ENCODE results near the gene LDB2. TPM values are rescaled to one million over a fixed set of nuclear protein-coding genes. Genes with fewer than 3 reads are reported as not detected.

LDB2 gene
- polyA plus RNA-seq, 2 of the 4 experiments (the other 2 are of a cell fraction), result not detected

- TF ChIP-seq CHD4 (IDR thresholded peaks at IDR 0.05; ENCODE audit: borderline replicate concordance) (no peak), JUN (IDR thresholded peaks at IDR 0.05) (no peak), ZFP36 (IDR thresholded peaks at IDR 0.05; ENCODE audit: borderline replicate concordance, partially characterized antibody) (no peak), FOXS1 (CRISPR knock-in tag; IDR thresholded peaks at IDR 0.05) (no peak), PBX3 (IDR thresholded peaks at IDR 0.05) (no peak), SMC3 (IDR thresholded peaks at IDR 0.05) (no peak), RAD21 (conservative IDR thresholded peaks at IDR 0.05 in 1 of 2, IDR thresholded peaks at IDR 0.05 in 1 of 2) (no peak)
These were observed 17.6 kb upstream of the LDB2 start (continued) for GRCh38 chr4:16916031-16916430.

GRCh38 chr4:16914208-16914607, 15.8 kb upstream of the LDB2 start:
- no peak for TF ChIP-seq HOXB13 (CRISPR knock-in tag; IDR thresholded peaks at IDR 0.05; ENCODE audit: low read depth)
- no peak for TF ChIP-seq TP53 (CRISPR knock-in tag; IDR thresholded peaks at IDR 0.05)
- TF ChIP-seq POLR2AphosphoS2 (conservative IDR thresholded peaks at IDR 0.05; ENCODE audit: low read length), result no peak
- no peak for TF ChIP-seq CHD4 (IDR thresholded peaks at IDR 0.05; ENCODE audit: borderline replicate concordance)
- no peak for TF ChIP-seq BHLHE40 (IDR thresholded peaks at IDR 0.05; ENCODE audit: low read depth, low read length)
- TF ChIP-seq KDM5A (IDR thresholded peaks at IDR 0.05), result no peak
- POLR2A ChIA-PET, result no interaction called here
- ATAC-seq, result no peak
- H3K4me2 ChIP-seq, result no peak overlapping the region
- no peaks in the 10 kb centered on the region for H3K9me3 ChIP-seq
- DNase-seq (ENCODE audit: low read depth in 1 of 2, low spot score in 1 of 2), result no peak
- H3K4me3 ChIP-seq, result no peak overlapping the region
- H3K27ac ChIP-seq, result no peak overlapping the region
- CTCF ChIA-PET, result no interaction called here
- H3K4me1 ChIP-seq, result no peaks in the 10 kb centered on the region
- WGBS (ENCODE audit: missing lambda C conversion rate), result 0% methylated on average over 1 of the region's 1 CpG
- no peak for FAIRE-seq

GRCh38 chr4:16912896-16913295, 14.5 kb upstream of the LDB2 start:
- Histone ChIP-seq H3K4me1 (no peaks in the 10 kb centered on the region), H3K4me3 (no peak overlapping the region), H3K9me3 (no peaks in the 10 kb centered on the region), H3K27ac (no peak overlapping the region), H3K4me2 (no peak overlapping the region)
- WGBS (ENCODE audit: missing lambda C conversion rate), result 0% methylated on average over 2 of the region's 5 CpGs
- ChIA-PET POLR2A (no interaction called here), CTCF (interaction anchor here (0.7 kb wide), 2 partner anchors 11 to 227 kb away, joined by 3 to 4 read pairs; no protein-coding TSS in a partner anchor)
- no peak for DNase-seq (ENCODE audit: low read depth in 1 of 2, low spot score in 1 of 2)
- FAIRE-seq, result no peak
- TF ChIP-seq CEBPB (IDR thresholded peaks at IDR 0.05), result no peak
- no peak for TF ChIP-seq RARB (CRISPR knock-in tag; IDR thresholded peaks at IDR 0.05)
- TF ChIP-seq CBX8 (IDR thresholded peaks at IDR 0.05), result no peak
- no peak for TF ChIP-seq KDM1A (IDR thresholded peaks at IDR 0.05; ENCODE audit: low read depth)
- TF ChIP-seq MYC (IDR thresholded peaks at IDR 0.05; ENCODE audit: borderline replicate concordance, low read length), result no peak
- TF ChIP-seq TFCP2L1 (CRISPR knock-in tag; IDR thresholded peaks at IDR 0.05), result no peak
- no peak for TF ChIP-seq ELK1 (IDR thresholded peaks at IDR 0.05; ENCODE audit: low read depth, low read length)
- no peak for TF ChIP-seq HDAC2 (IDR thresholded peaks at IDR 0.05)
- TF ChIP-seq CHD4 (IDR thresholded peaks at IDR 0.05; ENCODE audit: borderline replicate concordance), result no peak
- no peak for TF ChIP-seq ZNF302 (CRISPR knock-in tag; IDR thresholded peaks at IDR 0.05)
- no peak for TF ChIP-seq NPAS2 (CRISPR knock-in tag; IDR thresholded peaks at IDR 0.05; ENCODE audit: borderline replicate concordance)
- no peak for ATAC-seq

GRCh38 chr4:16909281-16909680, 10.8 kb upstream of the LDB2 start:
- Histone ChIP-seq H3K4me2 (no peak overlapping the region), H3K4me3 (no peak overlapping the region), H3K4me1 (no peaks in the 10 kb centered on the region), H3K27ac (no peak overlapping the region), H3K9me3 (no peaks in the 10 kb centered on the region)
- no peak for ATAC-seq
- DNase-seq (ENCODE audit: low read depth in 1 of 2, low spot score in 1 of 2), result no peak
- CTCF ChIA-PET, result no interaction called here
- POLR2A ChIA-PET, result no interaction called here
- WGBS (ENCODE audit: missing lambda C conversion rate), result 12% methylated on average over 8 of the region's 8 CpGs
- FAIRE-seq, result no peak
- TF ChIP-seq RCOR1 (IDR thresholded peaks at IDR 0.05; ENCODE audit: low read depth, low read length) (no peak), HMGXB4 (CRISPR knock-in tag; IDR thresholded peaks at IDR 0.05; ENCODE audit: borderline replicate concordance) (no peak), GATA3 (IDR thresholded peaks at IDR 0.05; ENCODE audit: borderline replicate concordance) (no peak), NR3C1 (IDR thresholded peaks at IDR 0.05) (no peak), EHF (CRISPR knock-in tag; IDR thresholded peaks at IDR 0.05) (no peak), ZNF302 (CRISPR knock-in tag; IDR thresholded peaks at IDR 0.05) (no peak), SMC3 (IDR thresholded peaks at IDR 0.05) (no peak), CBX2 (IDR thresholded peaks at IDR 0.05; ENCODE audit: borderline replicate concordance, low read depth) (no peak), HDAC2 (IDR thresholded peaks at IDR 0.05) (no peak), ATOH8 (CRISPR knock-in tag; IDR thresholded peaks at IDR 0.05; ENCODE audit: low read depth) (no peak), E2F6 (IDR thresholded peaks at IDR 0.05; ENCODE audit: borderline replicate concordance, low read depth) (no peak), HOXB13 (CRISPR knock-in tag; IDR thresholded peaks at IDR 0.05; ENCODE audit: low read depth) (no peak), TFCP2L1 (CRISPR knock-in tag; IDR thresholded peaks at IDR 0.05) (no peak)

Data from A549 (cell line).